Neural progenitor cell (in vitro differentiated cells): ENCODE measurements around the gene ZDHHC4.

Experiments
- EZH2 ChIP-seq: fragments of 200-600 bp; sonication (generic); IDR thresholded peaks from 2 replicates; pipeline ENCODE4 v1.6.1; 2017; ENCODE audit warnings: antibody characterized with exemption, mild to moderate bottlenecking, moderate library complexity
- TF ChIP-seq, protein P1 (sequence below): fragments of 200-600 bp; sonication (generic); IDR thresholded peaks from 2 replicates; pipeline ENCODE4 v1.5.1; 2017; ENCODE audit warnings: antibody characterized with exemption, mild to moderate bottlenecking

GRCh38 chr7:6546498-6547251 is 30.6 kb upstream of the ZDHHC4 start:
- TF ChIP-seq, protein P1, sequence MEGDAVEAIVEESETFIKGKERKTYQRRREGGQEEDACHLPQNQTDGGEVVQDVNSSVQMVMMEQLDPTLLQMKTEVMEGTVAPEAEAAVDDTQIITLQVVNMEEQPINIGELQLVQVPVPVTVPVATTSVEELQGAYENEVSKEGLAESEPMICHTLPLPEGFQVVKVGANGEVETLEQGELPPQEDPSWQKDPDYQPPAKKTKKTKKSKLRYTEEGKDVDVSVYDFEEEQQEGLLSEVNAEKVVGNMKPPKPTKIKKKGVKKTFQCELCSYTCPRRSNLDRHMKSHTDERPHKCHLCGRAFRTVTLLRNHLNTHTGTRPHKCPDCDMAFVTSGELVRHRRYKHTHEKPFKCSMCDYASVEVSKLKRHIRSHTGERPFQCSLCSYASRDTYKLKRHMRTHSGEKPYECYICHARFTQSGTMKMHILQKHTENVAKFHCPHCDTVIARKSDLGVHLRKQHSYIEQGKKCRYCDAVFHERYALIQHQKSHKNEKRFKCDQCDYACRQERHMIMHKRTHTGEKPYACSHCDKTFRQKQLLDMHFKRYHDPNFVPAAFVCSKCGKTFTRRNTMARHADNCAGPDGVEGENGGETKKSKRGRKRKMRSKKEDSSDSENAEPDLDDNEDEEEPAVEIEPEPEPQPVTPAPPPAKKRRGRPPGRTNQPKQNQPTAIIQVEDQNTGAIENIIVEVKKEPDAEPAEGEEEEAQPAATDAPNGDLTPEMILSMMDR = no peak
- no peak for TF ChIP-seq EZH2
